ENCODE results near the gene DOCK1. TPM values are rescaled to one million over a fixed set of nuclear protein-coding genes. Genes with fewer than 3 reads are reported as not detected.

The DOCK1 gene
- total RNA-seq, 2 donors from 2014 or later = 52.9 to 76.7 TPM

DNA sequence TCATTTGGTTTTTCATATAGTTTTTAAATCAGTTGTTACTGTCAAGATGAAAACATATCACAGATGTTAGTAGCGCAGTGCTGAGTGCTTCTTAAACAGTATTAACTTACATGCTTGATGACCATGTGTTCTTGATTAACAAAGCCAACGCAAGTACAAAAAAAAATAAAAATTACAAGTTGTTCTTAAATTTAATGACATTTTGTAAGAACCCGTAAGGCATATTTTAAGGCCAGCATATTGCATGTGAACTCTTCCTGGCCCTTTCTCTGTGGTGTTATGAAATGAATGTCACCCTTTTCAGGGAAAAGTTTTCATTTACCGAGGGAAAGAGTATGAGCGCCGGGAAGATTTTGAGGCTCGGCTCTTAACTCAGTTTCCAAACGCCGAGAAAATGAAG is 503.5 kb downstream of the DOCK1 start:
- Histone ChIP-seq H3K9me3 (no peaks in the 10 kb centered on the region), H3K4me3 (no peak overlapping the region), H3K4me1 (ENCODE audit: control insufficient read depth in 1 of 2, low read depth in 2 of 2) (peaks cover 0 to 10% of the 10 kb centered on the region in 2 donors), H3K27me3 (replicated peaks; ENCODE audit: insufficient read depth) (no peaks in the 10 kb centered on the region), H3K27ac (no peak overlapping the region), H3K36me3 (peaks cover 13% of the 10 kb centered on the region)
- DNase-seq (ENCODE audit: low spot score) (no peak), ATAC-seq (ENCODE audit: insufficient number of reproducible peaks, low FRiP score, low read depth) (no peak)
- TF ChIP-seq, protein P1, sequence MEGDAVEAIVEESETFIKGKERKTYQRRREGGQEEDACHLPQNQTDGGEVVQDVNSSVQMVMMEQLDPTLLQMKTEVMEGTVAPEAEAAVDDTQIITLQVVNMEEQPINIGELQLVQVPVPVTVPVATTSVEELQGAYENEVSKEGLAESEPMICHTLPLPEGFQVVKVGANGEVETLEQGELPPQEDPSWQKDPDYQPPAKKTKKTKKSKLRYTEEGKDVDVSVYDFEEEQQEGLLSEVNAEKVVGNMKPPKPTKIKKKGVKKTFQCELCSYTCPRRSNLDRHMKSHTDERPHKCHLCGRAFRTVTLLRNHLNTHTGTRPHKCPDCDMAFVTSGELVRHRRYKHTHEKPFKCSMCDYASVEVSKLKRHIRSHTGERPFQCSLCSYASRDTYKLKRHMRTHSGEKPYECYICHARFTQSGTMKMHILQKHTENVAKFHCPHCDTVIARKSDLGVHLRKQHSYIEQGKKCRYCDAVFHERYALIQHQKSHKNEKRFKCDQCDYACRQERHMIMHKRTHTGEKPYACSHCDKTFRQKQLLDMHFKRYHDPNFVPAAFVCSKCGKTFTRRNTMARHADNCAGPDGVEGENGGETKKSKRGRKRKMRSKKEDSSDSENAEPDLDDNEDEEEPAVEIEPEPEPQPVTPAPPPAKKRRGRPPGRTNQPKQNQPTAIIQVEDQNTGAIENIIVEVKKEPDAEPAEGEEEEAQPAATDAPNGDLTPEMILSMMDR (IDR thresholded peaks at IDR 0.05) = no peak

DNA sequence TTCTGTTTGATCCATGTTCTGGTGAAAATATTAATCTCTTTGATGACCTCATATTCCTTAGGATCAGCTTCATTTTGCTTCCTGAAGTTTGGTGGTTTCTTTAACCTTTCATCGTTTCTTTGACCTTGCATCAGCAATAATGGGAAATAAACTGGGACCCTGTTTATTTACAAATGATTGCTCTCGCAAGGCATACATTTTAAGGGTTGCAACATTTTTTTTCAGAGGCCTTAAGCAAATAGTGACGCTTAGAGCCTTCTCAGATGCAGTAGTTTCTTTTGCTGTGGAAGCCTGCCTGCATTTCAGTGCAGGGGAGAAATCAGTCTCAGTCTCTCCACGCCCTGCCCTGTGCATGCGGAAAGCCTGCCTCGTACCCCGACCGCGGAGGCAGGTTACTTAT is 504.8 kb downstream of the DOCK1 start:
- H3K27ac ChIP-seq = no peak overlapping the region
- H3K27me3 ChIP-seq (replicated peaks; ENCODE audit: insufficient read depth) = no peaks in the 10 kb centered on the region
- peaks cover 0 to 6% of the 10 kb centered on the region in 2 donors for H3K4me1 ChIP-seq (ENCODE audit: control insufficient read depth in 1 of 2, low read depth in 2 of 2)
- H3K9me3 ChIP-seq = no peaks in the 10 kb centered on the region
- peaks cover 13% of the 10 kb centered on the region for H3K36me3 ChIP-seq
- ATAC-seq (ENCODE audit: insufficient number of reproducible peaks, low FRiP score, low read depth) (no peak), DNase-seq (ENCODE audit: low spot score) (no peak)
- TF ChIP-seq, protein P1 (IDR thresholded peaks at IDR 0.05) = no peak
- no peak overlapping the region for H3K4me3 ChIP-seq

DNA sequence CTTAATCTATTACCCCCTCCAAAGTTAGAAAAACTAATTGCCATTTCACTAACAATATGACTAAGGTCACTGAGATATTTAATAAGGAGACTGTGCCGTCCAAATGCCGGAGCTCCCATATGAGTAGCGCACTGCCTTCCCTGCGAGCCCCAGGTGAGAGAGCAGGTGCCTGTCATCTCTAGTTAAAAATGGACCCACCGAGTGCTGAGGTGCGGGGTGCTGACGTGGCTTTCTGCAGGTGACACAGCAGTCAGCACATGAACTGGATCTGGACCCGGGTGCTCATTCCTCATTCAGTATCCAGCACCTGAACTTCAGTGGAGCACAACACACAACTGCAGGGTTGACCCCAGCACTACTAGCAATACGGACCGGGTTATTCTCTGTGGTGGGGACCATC is 505.8 kb downstream of the DOCK1 start:
- H3K36me3 ChIP-seq = peaks cover 15% of the 10 kb centered on the region

DNA sequence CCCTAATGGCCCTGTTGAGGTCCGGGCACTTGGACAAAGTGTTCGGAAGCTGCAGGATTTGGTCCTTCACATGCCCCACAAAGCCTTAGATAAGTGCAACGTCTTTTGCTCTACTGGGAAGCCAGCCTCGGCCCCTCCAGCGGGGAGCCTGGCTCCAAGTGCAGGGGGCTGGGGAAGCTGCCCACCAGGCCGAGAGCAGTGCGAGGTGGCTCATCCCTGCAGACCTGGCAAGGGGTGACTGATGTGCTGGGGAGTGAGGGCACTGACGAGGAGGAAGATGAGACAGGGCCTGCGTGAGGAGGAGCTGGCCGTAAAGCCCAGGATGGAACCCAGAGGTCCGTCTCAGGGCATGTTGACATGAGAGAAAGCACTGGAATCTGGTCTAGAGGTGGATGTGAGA is 508.1 kb downstream of the DOCK1 start:
- H3K36me3 ChIP-seq = peaks cover 22% of the 10 kb centered on the region
- no peak overlapping the region for H3K4me3 ChIP-seq
- no peaks in the 10 kb centered on the region for H3K4me1 ChIP-seq (ENCODE audit: control insufficient read depth in 1 of 2, low read depth in 2 of 2)
- ATAC-seq (ENCODE audit: insufficient number of reproducible peaks, low FRiP score, low read depth) (no peak), DNase-seq (ENCODE audit: low spot score) (no peak)
- no peaks in the 10 kb centered on the region for H3K9me3 ChIP-seq
- TF ChIP-seq, protein P1 (IDR thresholded peaks at IDR 0.05) = no peak
- no peaks in the 10 kb centered on the region for H3K27me3 ChIP-seq (replicated peaks; ENCODE audit: insufficient read depth)
- no peak overlapping the region for H3K27ac ChIP-seq

More for the DNA sequence above, 505.8 kb downstream of the DOCK1 start:
- TF ChIP-seq, protein P1 (IDR thresholded peaks at IDR 0.05) = no peak
- no peak for ATAC-seq (ENCODE audit: insufficient number of reproducible peaks, low FRiP score, low read depth)
- H3K4me1 ChIP-seq (ENCODE audit: control insufficient read depth in 1 of 2, low read depth in 2 of 2) = no peaks in the 10 kb centered on the region
- H3K27ac ChIP-seq = no peak overlapping the region
- no peaks in the 10 kb centered on the region for H3K27me3 ChIP-seq (replicated peaks; ENCODE audit: insufficient read depth)
- H3K4me3 ChIP-seq = no peak overlapping the region
- no peaks in the 10 kb centered on the region for H3K9me3 ChIP-seq
- DNase-seq (ENCODE audit: low spot score) = no peak

DNA sequence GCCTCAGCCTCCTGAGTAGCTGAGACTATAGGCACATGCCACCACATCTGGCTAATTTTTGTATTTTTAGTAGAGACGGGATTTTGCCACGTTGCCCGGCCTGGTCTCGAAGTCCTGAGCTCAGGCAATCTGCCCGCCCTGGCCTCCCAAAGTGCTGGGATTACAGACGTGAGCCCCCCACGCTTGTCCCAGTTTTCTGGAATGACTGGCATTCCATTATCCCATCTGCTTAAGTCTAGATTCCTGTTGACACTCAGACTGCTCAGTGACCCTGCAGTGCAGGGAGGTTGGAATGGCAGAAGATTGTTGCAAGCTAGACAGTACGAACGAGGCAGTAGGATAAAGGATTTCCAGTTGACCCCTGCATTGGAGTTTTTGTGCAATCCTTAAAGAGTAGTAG is 508.8 kb downstream of the DOCK1 start:
- peaks cover 23% of the 10 kb centered on the region for H3K36me3 ChIP-seq
- no peak for DNase-seq (ENCODE audit: low spot score)

More for the DNA sequence above, 508.8 kb downstream of the DOCK1 start:
- ATAC-seq (ENCODE audit: insufficient number of reproducible peaks, low FRiP score, low read depth) = no peak
- no peak overlapping the region for H3K27ac ChIP-seq
- H3K4me1 ChIP-seq (ENCODE audit: control insufficient read depth in 1 of 2, low read depth in 2 of 2) = no peaks in the 10 kb centered on the region
- no peaks in the 10 kb centered on the region for H3K9me3 ChIP-seq
- no peaks in the 10 kb centered on the region for H3K27me3 ChIP-seq (replicated peaks; ENCODE audit: insufficient read depth)
- TF ChIP-seq, protein P1 (IDR thresholded peaks at IDR 0.05) = no peak
- no peak overlapping the region for H3K4me3 ChIP-seq
